Activated naive CD4-positive, alpha-beta T cell treated with anti-CD3 and anti-CD28 coated beads, Interleukin-2, amount 50 U/mL, for 24 hours (primary cell): ENCODE measurements around the gene GPR62.

Experiments
- H3K27ac Mint-ChIP-seq: one replicate; pipeline ENCODE4 v1.8.0; 2021; ENCODE audit warnings: mild to moderate bottlenecking, mixed read lengths
- H3K27me3 Mint-ChIP-seq: one replicate; pipeline ENCODE4 v1.8.0; 2021; ENCODE audit warnings: mixed read lengths
- H3K36me3 Mint-ChIP-seq: one replicate; pipeline ENCODE4 v1.8.0; 2021; ENCODE audit warnings: mixed read lengths
- H3K4me1 Mint-ChIP-seq: one replicate; pipeline ENCODE4 v1.8.0; 2021; ENCODE audit warnings: mixed read lengths
- H3K4me3 Mint-ChIP-seq: one replicate; pipeline ENCODE4 v1.8.0; 2021; ENCODE audit warnings: mild to moderate bottlenecking, mixed read lengths
- H3K9me3 Mint-ChIP-seq: one replicate; pipeline ENCODE4 v1.8.0; 2021; ENCODE audit warnings: mixed read lengths

Gene GPR62

GRCh38 chr3:52004906-52005395 lies 49.8 kb downstream of the GPR62 start:
- peaks cover 21% of the 10 kb centered on the region for H3K4me1 Mint-ChIP-seq
- no peak overlapping the region for H3K27ac Mint-ChIP-seq
- no peak overlapping the region for H3K4me3 Mint-ChIP-seq
- H3K36me3 Mint-ChIP-seq = no peaks in the 10 kb centered on the region
- no peaks in the 10 kb centered on the region for H3K9me3 Mint-ChIP-seq
- no peaks in the 10 kb centered on the region for H3K27me3 Mint-ChIP-seq

GRCh38 chr3:52005571-52005986 lies 50.4 kb downstream of the GPR62 start:
- Mint-ChIP-seq H3K4me3 (no peak overlapping the region), H3K4me1 (peaks cover 21% of the 10 kb centered on the region)

GRCh38 chr3:52006017-52006819 lies 51.0 kb downstream of the GPR62 start:
- Mint-ChIP-seq H3K36me3 (no peaks in the 10 kb centered on the region), H3K9me3 (no peaks in the 10 kb centered on the region), H3K4me3 (no peak overlapping the region), H3K27me3 (no peaks in the 10 kb centered on the region), H3K27ac (no peak overlapping the region), H3K4me1 (peaks cover 21% of the 10 kb centered on the region)

More at GRCh38 chr3:52005571-52005986, 50.4 kb downstream of the GPR62 start:
- H3K9me3 Mint-ChIP-seq = no peaks in the 10 kb centered on the region
- no peak overlapping the region for H3K27ac Mint-ChIP-seq
- no peaks in the 10 kb centered on the region for H3K27me3 Mint-ChIP-seq
- H3K36me3 Mint-ChIP-seq = no peaks in the 10 kb centered on the region

- no peaks in the 10 kb centered on the region for H3K36me3 Mint-ChIP-seq
- no peak overlapping the region for H3K27ac Mint-ChIP-seq
- H3K4me3 Mint-ChIP-seq = no peak overlapping the region
- peaks cover 16% of the 10 kb centered on the region for H3K4me1 Mint-ChIP-seq
- H3K9me3 Mint-ChIP-seq = no peaks in the 10 kb centered on the region
- H3K27me3 Mint-ChIP-seq = no peaks in the 10 kb centered on the region
These were observed 51.6 kb downstream of the GPR62 start for GRCh38 chr3:52006820-52007133.
